GM21619 (cell line): ENCODE results near the gene TCEAL4.
"Not testable (repeated sequence)": the region's sequence is repeated elsewhere in the genome, so short reads cannot be mapped to it uniquely, and the experiment has no call there.

Experiments
- ATAC-seq: cut with Tn5 transposase; IDR thresholded peaks from one replicate; pipeline ENCODE4 v1.9.1; 2021; ENCODE audit not compliant: unreplicated experiment

Gene TCEAL4

GRCh38 chrX:103586659-103587058, 1.3 kb downstream of the TCEAL4 start:
- no peak for ATAC-seq

GRCh38 chrX:103592295-103592694, 7.0 kb downstream of the TCEAL4 start:
- ATAC-seq: not testable (repeated sequence)

GRCh38 chrX:103595202-103595601, 9.9 kb downstream of the TCEAL4 start:
- not testable (repeated sequence) for ATAC-seq

GRCh38 chrX:103607364-103608305, 22.3 kb downstream of the TCEAL4 start, which contains the start of gene TCEAL3:
Gene TCEAL3 (plus strand): TSS chrX:103607963. CDS start chrX:103609065, 1,102 bp downstream.
- peak; percentile 77 for ATAC-seq

- peak; percentile 6 for ATAC-seq
Measured at GRCh38 chrX:103608306-103608963, 23.1 kb downstream of the TCEAL4 start.

GRCh38 chrX:103610282-103610681, 25.0 kb downstream of the TCEAL4 start:
- no peak for ATAC-seq

- no peak for ATAC-seq
Measured at GRCh38 chrX:103613362-103613890, 28.1 kb downstream of the TCEAL4 start.

GRCh38 chrX:103614999-103615398, 29.7 kb downstream of the TCEAL4 start:
- ATAC-seq: no peak

GRCh38 chrX:103615781-103616371, 30.6 kb downstream of the TCEAL4 start:
- ATAC-seq: no peak

GRCh38 chrX:103616676-103617186, 31.4 kb downstream of the TCEAL4 start:
- no peak for ATAC-seq

GRCh38 chrX:103624111-103624510, 38.8 kb downstream of the TCEAL4 start:
- ATAC-seq: no peak

GRCh38 chrX:103626855-103627254, 41.5 kb downstream of the TCEAL4 start:
- no peak for ATAC-seq

- peak; percentile 65 for ATAC-seq
Measured at GRCh38 chrX:103628386-103629317, 43.3 kb downstream of the TCEAL4 start, which contains the start of gene TCEAL1. Gene TCEAL1 (plus strand): TSS chrX:103628975. CDS start chrX:103629917, 942 bp downstream.

- ATAC-seq: peak; percentile 44
Measured at GRCh38 chrX:103629318-103630170, 44.2 kb downstream of the TCEAL4 start.

- ATAC-seq: no peak
Measured at GRCh38 chrX:103630171-103630511, 44.8 kb downstream of the TCEAL4 start.

- ATAC-seq: no peak
Measured at GRCh38 chrX:103631145-103631544, 45.8 kb downstream of the TCEAL4 start.

- ATAC-seq: no peak
Measured at GRCh38 chrX:103635436-103635835, 50.1 kb downstream of the TCEAL4 start.
